Smooth muscle cell (in vitro differentiated cells): ENCODE measurements around the gene MACROD2. TPM values are rescaled to one million over a fixed set of nuclear protein-coding genes. Genes with fewer than 3 reads are reported as not detected.
"Not testable (repeated sequence)": the region's sequence is repeated elsewhere in the genome, so short reads cannot be mapped to it uniquely, and the experiment has no call there.

Experiments used
- DNase-seq: peaks from one replicate; lab custom pipeline; 2025; ENCODE audit not compliant: unreplicated experiment; lab: John Stamatoyannopoulos, UW
- H2AFZ ChIP-seq: fragments of 200-600 bp; sonication (generic); 2 replicates; pipeline ENCODE4 v1.6.0; 2016; ENCODE audit warnings: antibody characterized with exemption, low read depth, mild to moderate bottlenecking
- H3F3A ChIP-seq: fragments of 200-600 bp; sonication (generic); 2 replicates; pipeline ENCODE4 v1.6.0; 2017; ENCODE audit warnings: antibody characterized with exemption, low read depth
- H3K27ac ChIP-seq: fragments of 200-600 bp; sonication (generic); 2 replicates; pipeline ENCODE4 v1.5.1; 2016; ENCODE audit warnings: low read depth, mild to moderate bottlenecking
- H3K27me3 ChIP-seq: fragments of 200-600 bp; sonication (generic); 2 replicates; pipeline ENCODE4 v1.6.1; 2016; ENCODE audit warnings: low read depth, mild to moderate bottlenecking
- H3K36me3 ChIP-seq: fragments of 200-600 bp; sonication (generic); 2 replicates; pipeline ENCODE4 v1.5.1; 2016; ENCODE audit warnings: low read depth
- H3K4me1 ChIP-seq: fragments of 200-600 bp; sonication (generic); 2 replicates; pipeline ENCODE4 v1.5.1; 2016; ENCODE audit warnings: low read depth
- H3K4me2 ChIP-seq: fragments of 200-600 bp; sonication (generic); 2 replicates; pipeline ENCODE4 v1.6.0; 2016; ENCODE audit warnings: mild to moderate bottlenecking
- H3K4me3 ChIP-seq: fragments of 200-600 bp; sonication (generic); 2 replicates; pipeline ENCODE4 v1.5.1; 2016; ENCODE audit warnings: mild to moderate bottlenecking
- H3K79me2 ChIP-seq: fragments of 200-600 bp; sonication (generic); 2 replicates; pipeline ENCODE4 v1.6.0; 2016; ENCODE audit warnings: low read depth, mild to moderate bottlenecking
- H3K9ac ChIP-seq: fragments of 200-600 bp; sonication (generic); 2 replicates; pipeline ENCODE4 v1.6.0; 2016; ENCODE audit warnings: low read depth
- H3K9me3 ChIP-seq: fragments of 200-600 bp; sonication (generic); replicated peaks from 2 replicates; pipeline ENCODE4 v1.5.1; 2016; ENCODE audit warnings: low read depth
- H4K20me1 ChIP-seq: fragments of 200-600 bp; sonication (generic); 2 replicates; pipeline ENCODE4 v1.6.0; 2016; ENCODE audit warnings: low read depth
- WGBS: methylation state at CpG from one replicate; pipeline ENCODE4 v1.1.7; 2016; ENCODE audit warnings: low lambda C conversion rate; 5-methylcytosine and 5-hydroxymethylcytosine counted together
- polyA plus RNA-seq: library from polyadenylated mRNA; unstranded; fragments of >200 nt; fragmentation: Nextera tagmentation; extraction: Ambion mirVana; gene quantifications from 2 replicates; pipeline ENCODE4 v1.2.1, GENCODE V29; 2016
- total RNA-seq: library from RNA; depleted of rRNA; stranded (reverse); fragments of >200 nt; gene quantifications from 2 replicates; pipeline ENCODE4 v1.2.3, GENCODE V29; 2014
- TF ChIP-seq, protein P1 (sequence below): fragments of 200-600 bp; sonication (generic); IDR thresholded peaks from 2 replicates; pipeline ENCODE4 v1.5.1; 2017; ENCODE audit warnings: borderline replicate concordance, mild to moderate bottlenecking, antibody characterized with exemption; ENCODE audit not compliant: insufficient read depth, poor library complexity, severe bottlenecking

MACROD2 gene
- total and polyA plus RNA-seq, 2 experiments from 2014 or later, result 0.04 to 0.32 TPM

DNA sequence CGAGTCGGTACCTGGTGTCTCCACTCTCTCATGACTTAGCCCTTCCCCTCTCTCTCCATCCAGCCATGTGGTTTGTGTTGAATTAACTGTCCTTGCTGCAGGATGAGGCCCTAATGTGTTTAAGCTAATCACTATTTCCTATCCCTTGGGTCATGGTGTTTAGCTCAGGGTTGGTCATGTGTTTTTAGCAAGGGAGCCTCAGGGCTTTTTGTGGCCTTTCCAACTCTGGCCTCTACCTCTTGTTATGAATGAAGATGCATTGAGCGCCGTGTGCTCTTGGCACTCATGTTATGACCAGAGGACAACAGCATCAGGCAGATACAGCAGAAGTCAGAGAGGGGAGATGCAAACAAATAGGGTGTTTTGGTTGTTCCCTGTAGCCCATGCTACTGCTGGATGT lies 1016.3 kb downstream of the MACROD2 start:
- H2AFZ ChIP-seq, result no peak overlapping the region
- DNase-seq, result no peak
- no peaks in the 10 kb centered on the region for H3K27me3 ChIP-seq
- no peak overlapping the region for H3K4me2 ChIP-seq
- 98% methylated on average over 4 of the region's 4 CpGs for WGBS
- no peaks in the 10 kb centered on the region for H4K20me1 ChIP-seq
- no peaks in the 10 kb centered on the region for H3K36me3 ChIP-seq
- no peak overlapping the region for H3K4me3 ChIP-seq
- TF ChIP-seq, protein P1, sequence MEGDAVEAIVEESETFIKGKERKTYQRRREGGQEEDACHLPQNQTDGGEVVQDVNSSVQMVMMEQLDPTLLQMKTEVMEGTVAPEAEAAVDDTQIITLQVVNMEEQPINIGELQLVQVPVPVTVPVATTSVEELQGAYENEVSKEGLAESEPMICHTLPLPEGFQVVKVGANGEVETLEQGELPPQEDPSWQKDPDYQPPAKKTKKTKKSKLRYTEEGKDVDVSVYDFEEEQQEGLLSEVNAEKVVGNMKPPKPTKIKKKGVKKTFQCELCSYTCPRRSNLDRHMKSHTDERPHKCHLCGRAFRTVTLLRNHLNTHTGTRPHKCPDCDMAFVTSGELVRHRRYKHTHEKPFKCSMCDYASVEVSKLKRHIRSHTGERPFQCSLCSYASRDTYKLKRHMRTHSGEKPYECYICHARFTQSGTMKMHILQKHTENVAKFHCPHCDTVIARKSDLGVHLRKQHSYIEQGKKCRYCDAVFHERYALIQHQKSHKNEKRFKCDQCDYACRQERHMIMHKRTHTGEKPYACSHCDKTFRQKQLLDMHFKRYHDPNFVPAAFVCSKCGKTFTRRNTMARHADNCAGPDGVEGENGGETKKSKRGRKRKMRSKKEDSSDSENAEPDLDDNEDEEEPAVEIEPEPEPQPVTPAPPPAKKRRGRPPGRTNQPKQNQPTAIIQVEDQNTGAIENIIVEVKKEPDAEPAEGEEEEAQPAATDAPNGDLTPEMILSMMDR, result no peak
- H3K4me1 ChIP-seq, result no peaks in the 10 kb centered on the region
- no peaks in the 10 kb centered on the region for H3K9me3 ChIP-seq
- no peak overlapping the region for H3K9ac ChIP-seq
- no peaks in the 10 kb centered on the region for H3K79me2 ChIP-seq
- H3K27ac ChIP-seq, result no peak overlapping the region
- no peaks in the 10 kb centered on the region for H3F3A ChIP-seq

GRCh38 chr20:15012566-15012965 lies 1017.2 kb downstream of the MACROD2 start:
- no peaks in the 10 kb centered on the region for H3K36me3 ChIP-seq
- DNase-seq, result no peak
- no peak overlapping the region for H3K27ac ChIP-seq

DNA sequence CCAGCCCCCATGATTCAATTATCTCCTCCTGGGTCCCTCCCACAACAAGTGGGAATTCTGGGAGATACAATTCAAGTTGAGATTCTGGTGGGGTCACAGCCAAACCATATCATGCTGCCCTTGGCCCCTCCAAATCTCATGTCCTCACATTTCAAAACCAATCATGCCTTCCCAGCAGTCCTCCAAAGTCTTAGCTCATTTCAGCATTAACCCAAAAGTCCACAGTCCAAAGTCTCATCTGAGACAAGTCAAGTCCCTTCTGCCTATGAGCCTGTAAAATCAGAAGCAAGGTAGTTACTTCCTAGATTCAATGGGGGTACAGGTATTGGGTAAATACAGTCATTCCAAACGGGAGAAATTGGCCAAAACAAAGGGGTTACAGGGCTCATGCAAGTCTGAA lies 1021.6 kb downstream of the MACROD2 start:
- H3K27me3 ChIP-seq, H3F3A ChIP-seq, H3K4me3 ChIP-seq, H3K9me3 ChIP-seq, H2AFZ ChIP-seq, H3K9ac ChIP-seq, H4K20me1 ChIP-seq, H3K36me3 ChIP-seq, H3K79me2 ChIP-seq, H3K4me2 ChIP-seq, H3K4me1 ChIP-seq, H3K27ac ChIP-seq, DNase-seq: not testable (repeated sequence)
- 96% methylated on average over 1 of the region's 1 CpG for WGBS

More at GRCh38 chr20:15012566-15012965, 1017.2 kb downstream of the MACROD2 start:
- WGBS, result 88% methylated on average over 6 of the region's 6 CpGs
- no peak overlapping the region for H2AFZ ChIP-seq
- H3K4me3 ChIP-seq, result no peak overlapping the region
- H3F3A ChIP-seq, result no peaks in the 10 kb centered on the region
- H3K4me2 ChIP-seq, result no peak overlapping the region
- no peaks in the 10 kb centered on the region for H3K9me3 ChIP-seq
- TF ChIP-seq, protein P1, result no peak
- no peak overlapping the region for H3K9ac ChIP-seq
- H4K20me1 ChIP-seq, result no peaks in the 10 kb centered on the region
- no peaks in the 10 kb centered on the region for H3K27me3 ChIP-seq
- H3K4me1 ChIP-seq, result no peaks in the 10 kb centered on the region
- no peaks in the 10 kb centered on the region for H3K79me2 ChIP-seq

DNA sequence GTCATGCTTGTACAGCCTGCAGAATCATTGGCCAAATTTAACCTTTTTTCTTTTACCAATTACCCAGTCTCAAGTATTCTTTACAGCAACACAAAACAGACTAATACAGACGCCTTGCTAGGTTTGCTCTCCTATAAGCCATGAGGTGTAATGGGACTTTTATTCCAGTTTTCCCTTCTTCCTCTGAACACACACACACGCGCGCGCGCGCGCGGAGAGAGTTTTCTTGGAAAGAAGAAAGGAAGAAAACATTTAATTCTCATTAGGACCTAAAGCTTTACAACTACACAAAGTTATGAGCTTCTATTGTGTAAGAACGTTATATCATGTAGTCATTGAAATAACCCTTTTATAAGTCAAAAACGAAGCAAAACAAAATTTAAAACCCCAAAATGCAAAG lies 1023.6 kb downstream of the MACROD2 start:
- Histone ChIP-seq H3K27me3 (no peaks in the 10 kb centered on the region), H3K4me2 (no peak overlapping the region), H3K27ac (no peak overlapping the region), H3K9me3 (no peaks in the 10 kb centered on the region), H4K20me1 (no peaks in the 10 kb centered on the region), H3K79me2 (no peaks in the 10 kb centered on the region), H3F3A (no peaks in the 10 kb centered on the region), H2AFZ (no peak overlapping the region), H3K9ac (no peak overlapping the region), H3K4me1 (no peaks in the 10 kb centered on the region), H3K4me3 (no peak overlapping the region), H3K36me3 (no peaks in the 10 kb centered on the region)
- no peak for DNase-seq
- WGBS, result 96% methylated on average over 11 of the region's 11 CpGs
- TF ChIP-seq, protein P1, result no peak
